Trophoblast cell (in vitro differentiated cells and primary cell): Measurements from ENCODE around the gene CRHBP.

Experiments
- DNase-seq, 2 donors: peaks; one replicate each; pipeline ENCODE4 v3.0.0-alpha.2; 2016
- H2AFZ ChIP-seq: 2 replicates; pipeline ENCODE4 v1.6.1; 2013; ENCODE audit warnings: low read length, moderate library complexity, mild to moderate bottlenecking; ENCODE audit not compliant: insufficient read depth, poor library complexity
- H2AK5ac ChIP-seq: 2 replicates; pipeline ENCODE4 v1.6.1; 2013; ENCODE audit warnings: mild to moderate bottlenecking, low read length
- H2BK120ac ChIP-seq: 2 replicates; pipeline ENCODE4 v1.6.1; 2013; ENCODE audit warnings: low read length, mild to moderate bottlenecking, moderate library complexity; ENCODE audit not compliant: insufficient read depth, poor library complexity
- H2BK12ac ChIP-seq: 2 replicates; pipeline ENCODE4 v1.6.1; 2013; ENCODE audit warnings: mild to moderate bottlenecking, low read length, moderate library complexity
- H2BK5ac ChIP-seq: 2 replicates; pipeline ENCODE4 v1.6.1; 2013; ENCODE audit warnings: low read length, low read depth, moderate library complexity, mild to moderate bottlenecking; ENCODE audit not compliant: poor library complexity
- H3K14ac ChIP-seq: 2 replicates; pipeline ENCODE4 v1.6.1; 2013; ENCODE audit warnings: mild to moderate bottlenecking, low read length
- H3K18ac ChIP-seq: 2 replicates; pipeline ENCODE4 v1.6.1; 2013; ENCODE audit warnings: mild to moderate bottlenecking, low read length
- H3K23ac ChIP-seq: 2 replicates; pipeline ENCODE4 v1.6.1; 2013; ENCODE audit warnings: low read length
- H3K27ac ChIP-seq: 2 replicates; pipeline ENCODE4 v1.5.1; 2013; ENCODE audit warnings: low read depth, mild to moderate bottlenecking, inconsistent platforms, low read length, moderate library complexity
- H3K27me3 ChIP-seq: 2 replicates; pipeline ENCODE4 v1.6.1; 2013; ENCODE audit warnings: inconsistent platforms, mild to moderate bottlenecking, low read length, moderate library complexity; ENCODE audit not compliant: insufficient read depth
- H3K36me3 ChIP-seq, 2 experiments: 1 replicate in 1 of 2; 2 replicates in 1 of 2; pipeline ENCODE4 v1.6.1; 2013; ENCODE audit warnings: low read length in 2 of 2, mild to moderate bottlenecking in 2 of 2, moderate library complexity in 1 of 2; ENCODE audit not compliant: insufficient read depth in 2 of 2, control insufficient read depth in 1 of 2
- H3K4ac ChIP-seq: 2 replicates; pipeline ENCODE4 v1.6.1; 2013; ENCODE audit warnings: low read depth, mild to moderate bottlenecking, low read length, moderate library complexity
- H3K4me1 ChIP-seq, 2 experiments: 1 replicate in 1 of 2; 2 replicates in 1 of 2; pipeline ENCODE4 v1.6.1; 2013; ENCODE audit warnings: low read length in 2 of 2, mild to moderate bottlenecking in 2 of 2, moderate library complexity in 1 of 2; ENCODE audit not compliant: insufficient read depth in 2 of 2, control insufficient read depth in 1 of 2
- H3K4me2 ChIP-seq: 2 replicates; pipeline ENCODE4 v1.6.1; 2013; ENCODE audit warnings: inconsistent platforms, mild to moderate bottlenecking, low read length, moderate library complexity
- H3K4me3 ChIP-seq: 2 replicates; pipeline ENCODE4 v1.5.1; 2013; ENCODE audit warnings: mild to moderate bottlenecking, low read depth, low read length, inconsistent platforms
- H3K79me1 ChIP-seq: one replicate; pipeline ENCODE4 v1.6.1; 2013; ENCODE audit warnings: low read length
- H3K79me2 ChIP-seq: 2 replicates; pipeline ENCODE4 v1.6.1; 2013; ENCODE audit warnings: low read length, mild to moderate bottlenecking; ENCODE audit not compliant: control insufficient read depth, insufficient read depth, poor library complexity
- H3K9ac ChIP-seq: 2 replicates; pipeline ENCODE4 v1.6.1; 2013; ENCODE audit warnings: mild to moderate bottlenecking, low read length
- H3K9me3 ChIP-seq: 2 replicates; pipeline ENCODE4 v1.6.1; 2013; ENCODE audit warnings: low read depth, mild to moderate bottlenecking, control low read depth, inconsistent platforms, low read length; ENCODE audit not compliant: insufficient read depth
- H4K12ac ChIP-seq: 2 replicates; pipeline ENCODE4 v1.6.1; 2013; ENCODE audit warnings: low read depth, mild to moderate bottlenecking, low read length, moderate library complexity
- H4K8ac ChIP-seq: 2 replicates; pipeline ENCODE4 v1.6.1; 2013; ENCODE audit warnings: low read depth, mild to moderate bottlenecking, low read length, moderate library complexity
- H4K91ac ChIP-seq: one replicate; pipeline ENCODE4 v1.6.1; 2013; ENCODE audit warnings: low read depth, mild to moderate bottlenecking, low read length, moderate library complexity
- WGBS: extraction: QIAGEN DNeasy Blood & Tissue Kit; methylation state at CpG from one replicate; pipeline ENCODE4 v1.1.7; 2013; ENCODE audit warnings: missing lambda C conversion rate; ENCODE audit not compliant: insufficient read length, insufficient coverage; ENCODE audit errors: extremely low coverage; 5-methylcytosine and 5-hydroxymethylcytosine counted together

The CRHBP gene

DNA sequence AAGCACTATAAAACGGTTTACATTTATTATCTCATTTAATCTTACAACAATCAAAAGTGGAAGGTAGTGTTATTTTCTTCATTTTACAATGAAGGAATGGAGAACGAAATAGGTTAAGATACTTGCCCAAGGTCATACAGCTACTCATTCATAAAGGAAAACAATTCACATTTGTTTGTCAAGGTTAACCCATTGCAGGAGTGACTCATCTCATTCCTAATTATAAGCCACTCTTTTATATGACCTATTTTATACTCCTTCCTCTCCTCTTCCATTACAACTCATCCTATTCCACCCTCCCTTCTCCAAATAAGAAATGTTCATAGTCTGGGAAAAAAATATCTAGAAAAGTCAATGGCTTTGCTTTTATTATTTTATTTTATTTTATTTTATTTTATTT lies 29.6 kb downstream of the CRHBP start:
- Histone ChIP-seq H3K79me1 (no peaks in the 10 kb centered on the region), H3K4me2 (no peak overlapping the region), H3K18ac (no peak overlapping the region), H4K12ac (no peak overlapping the region), H3K79me2 (no peaks in the 10 kb centered on the region), H3K23ac (no peak overlapping the region), H2AFZ (no peak overlapping the region), H2BK5ac (no peak overlapping the region), H3K9me3 (no peaks in the 10 kb centered on the region), H3K9ac (no peak overlapping the region), H4K91ac (no peak overlapping the region), H3K4me3 (no peak overlapping the region), H2BK12ac (no peak overlapping the region), H2BK120ac (no peak overlapping the region), H3K36me3 (no peaks in the 10 kb centered on the region), H3K4ac (no peak overlapping the region), H3K14ac (no peak overlapping the region), H3K27ac (no peak overlapping the region), H2AK5ac (no peak overlapping the region), H4K8ac (no peak overlapping the region), H3K4me1 (no peaks in the 10 kb centered on the region), H3K27me3 (no peaks in the 10 kb centered on the region)
- whole genome bisulfite sequencing = no CpG with 5 or more reads among the region's 2 CpGs
- no peak for DNase-seq

DNA sequence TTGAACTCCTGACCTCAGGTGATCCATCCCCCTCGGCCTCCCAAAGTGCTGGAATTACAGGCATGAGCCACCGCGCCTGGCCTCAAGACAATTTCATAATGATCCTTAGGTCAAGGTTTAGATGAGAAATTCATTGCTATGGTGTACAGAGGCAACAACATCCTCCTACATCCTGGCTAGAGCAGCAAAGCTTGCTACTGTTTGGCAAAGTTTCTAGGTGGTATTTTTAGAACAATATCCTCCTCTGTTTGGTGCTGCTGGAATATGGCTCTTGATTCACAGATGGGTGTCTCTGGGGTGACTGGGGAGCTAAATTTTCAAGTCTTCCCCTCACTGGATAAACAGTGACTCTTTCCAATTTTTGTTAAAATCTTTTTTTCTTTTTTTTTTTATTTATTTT lies 30.6 kb downstream of the CRHBP start:
- Histone ChIP-seq H3K27me3 (no peaks in the 10 kb centered on the region), H3K23ac (no peak overlapping the region), H3K79me2 (no peaks in the 10 kb centered on the region), H2BK120ac (no peak overlapping the region), H3K9ac (no peak overlapping the region), H3K9me3 (no peaks in the 10 kb centered on the region), H3K4me1 (no peaks in the 10 kb centered on the region), H3K18ac (no peak overlapping the region), H3K14ac (no peak overlapping the region), H3K4me3 (no peak overlapping the region), H3K4ac (no peak overlapping the region), H3K36me3 (no peaks in the 10 kb centered on the region), H4K8ac (no peak overlapping the region), H2AFZ (no peak overlapping the region), H3K4me2 (no peak overlapping the region), H2BK12ac (no peak overlapping the region), H4K12ac (no peak overlapping the region), H3K27ac (no peak overlapping the region), H3K79me1 (no peaks in the 10 kb centered on the region), H4K91ac (no peak overlapping the region), H2AK5ac (no peak overlapping the region), H2BK5ac (no peak overlapping the region)
- WGBS = no CpG with 5 or more reads among the region's 3 CpGs
- no peak for DNase-seq

DNA sequence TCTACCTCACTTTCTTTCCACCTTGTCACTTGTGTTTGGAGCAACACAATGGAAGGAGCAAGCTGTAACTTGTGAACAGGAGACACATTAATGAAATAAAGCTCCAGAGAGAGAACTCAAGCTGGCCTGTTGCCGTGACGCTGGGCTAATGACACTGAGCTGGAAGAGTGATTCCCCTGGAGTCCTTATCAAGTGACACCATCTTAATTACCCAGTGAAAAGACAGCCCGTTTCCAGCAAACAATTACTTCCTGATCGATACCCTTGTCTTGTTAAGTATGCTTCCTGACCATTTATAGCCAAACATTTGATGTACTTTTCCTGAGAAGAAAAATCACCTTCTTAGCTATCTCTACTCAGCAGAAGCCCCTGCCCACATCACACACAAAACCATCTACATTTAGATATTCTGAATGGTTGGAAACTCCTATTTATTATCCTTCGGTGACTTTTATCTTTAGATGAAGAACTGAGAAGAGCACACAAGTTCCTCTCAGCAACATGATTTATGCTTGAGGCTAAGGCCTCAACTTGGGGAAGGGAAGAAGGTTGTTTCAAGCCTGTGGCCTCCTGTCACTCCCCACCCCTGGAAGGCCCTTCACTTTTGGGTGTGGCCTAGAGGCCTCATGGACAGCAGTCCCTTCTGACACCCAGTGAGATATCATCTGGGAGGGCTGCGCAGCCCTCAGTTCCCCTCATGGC lies 34.1 kb downstream of the CRHBP start:
- H4K91ac ChIP-seq = no peak overlapping the region
- no peaks in the 10 kb centered on the region for H3K36me3 ChIP-seq
- no peaks in the 10 kb centered on the region for H3K79me1 ChIP-seq
- no peak overlapping the region for H3K9ac ChIP-seq
- WGBS = no CpG with 5 or more reads among the region's 6 CpGs
- no peak overlapping the region for H3K4me2 ChIP-seq
- H4K12ac ChIP-seq = no peak overlapping the region
- no peak for DNase-seq
- H2BK12ac ChIP-seq = no peak overlapping the region
- no peaks in the 10 kb centered on the region for H3K9me3 ChIP-seq
- no peaks in the 10 kb centered on the region for H3K79me2 ChIP-seq
- no peak overlapping the region for H3K4me3 ChIP-seq
- no peak overlapping the region for H3K23ac ChIP-seq
- H2BK5ac ChIP-seq = no peak overlapping the region
- H2AFZ ChIP-seq = no peak overlapping the region
- H3K18ac ChIP-seq = no peak overlapping the region
- no peak overlapping the region for H3K4ac ChIP-seq
- H2AK5ac ChIP-seq = no peak overlapping the region
- no peaks in the 10 kb centered on the region for H3K27me3 ChIP-seq
- H3K14ac ChIP-seq = no peak overlapping the region
- H2BK120ac ChIP-seq = no peak overlapping the region
- H4K8ac ChIP-seq = no peak overlapping the region
- no peak overlapping the region for H3K27ac ChIP-seq
- H3K4me1 ChIP-seq = no peaks in the 10 kb centered on the region

DNA sequence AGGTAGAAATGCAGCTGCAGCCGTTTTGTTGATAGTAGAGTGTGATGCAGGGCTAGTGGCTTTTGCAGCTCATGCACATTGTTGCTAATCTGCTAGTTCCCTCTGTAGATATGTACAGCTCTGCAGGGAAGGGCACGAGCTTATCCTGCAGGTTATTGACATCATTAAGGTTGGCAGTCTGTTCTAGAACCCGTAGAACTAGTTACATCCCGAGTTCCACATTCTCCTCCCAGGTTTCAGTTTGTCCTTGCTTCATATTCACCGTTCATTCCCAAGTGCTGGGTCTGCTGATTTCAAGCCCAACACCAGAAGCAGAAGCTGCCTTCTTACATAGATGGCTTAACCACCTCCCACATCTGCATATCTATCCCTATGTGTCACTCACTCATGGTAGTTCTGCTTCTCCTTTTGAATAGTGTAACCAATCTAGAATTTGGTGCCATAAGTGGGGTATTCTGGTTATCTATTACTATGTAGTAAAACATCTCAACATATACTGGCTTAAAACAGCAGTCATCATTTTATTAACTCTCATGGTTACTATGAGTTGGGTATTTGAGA lies 38.1 kb downstream of the CRHBP start:
- Histone ChIP-seq H4K91ac (no peak overlapping the region), H3K23ac (no peak overlapping the region), H3K4me2 (no peak overlapping the region), H3K27ac (no peak overlapping the region), H3K18ac (no peak overlapping the region), H3K4me3 (no peak overlapping the region), H4K12ac (no peak overlapping the region), H3K9me3 (no peaks in the 10 kb centered on the region), H4K8ac (no peak overlapping the region), H3K9ac (no peak overlapping the region), H3K79me2 (no peaks in the 10 kb centered on the region), H2AFZ (no peak overlapping the region), H3K4me1 (no peaks in the 10 kb centered on the region), H2AK5ac (no peak overlapping the region), H3K27me3 (no peaks in the 10 kb centered on the region), H2BK120ac (no peak overlapping the region), H3K4ac (no peak overlapping the region), H3K79me1 (no peaks in the 10 kb centered on the region), H3K14ac (no peak overlapping the region), H2BK12ac (no peak overlapping the region), H2BK5ac (no peak overlapping the region), H3K36me3 (no peaks in the 10 kb centered on the region)
- WGBS = no CpG with 5 or more reads among the region's 5 CpGs
- DNase-seq = no peak
